A673 (cell line): Measurements from ENCODE around the gene LCLAT1.

Experiments used
- EZH2 ChIP-seq: fragments of 200-600 bp; sonication (generic); IDR thresholded peaks from 2 replicates; pipeline ENCODE4 v1.6.1; 2017; ENCODE audit warnings: borderline replicate concordance, low read depth, mild to moderate bottlenecking, mixed read lengths, antibody characterized with exemption, low read length; ENCODE audit not compliant: poor library complexity, severe bottlenecking
- TF ChIP-seq, protein P1 (sequence below): fragments of 300-800, 200-600 bp; sonication (generic); conservative IDR thresholded peaks from 2 replicates; pipeline ENCODE4 v1.5.1; 2017; ENCODE audit warnings: low read depth, mild to moderate bottlenecking, antibody characterized with exemption, low read length, moderate library complexity, mixed read lengths

DNA sequence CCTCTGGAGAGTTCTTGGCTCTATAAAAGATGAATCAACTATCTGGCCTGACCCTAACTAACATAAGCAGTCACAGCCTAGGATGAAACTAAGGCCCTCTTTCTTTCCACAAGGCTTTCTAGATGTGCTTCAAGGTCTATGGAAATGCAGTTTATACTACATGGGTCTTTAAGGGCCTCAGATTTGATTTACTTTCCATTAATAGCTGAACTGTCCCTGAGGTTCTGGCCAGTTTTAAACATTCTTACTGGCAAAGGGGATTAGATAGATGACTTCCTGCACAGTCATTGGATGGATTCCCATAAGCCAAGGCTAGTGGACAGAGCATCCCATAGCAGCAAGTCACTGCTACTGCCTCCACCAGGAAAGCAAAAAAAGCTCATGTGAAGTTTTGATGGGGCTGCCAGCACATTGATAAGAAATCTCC is 38.1 kb upstream of the LCLAT1 start:
- no peak for TF ChIP-seq EZH2
- TF ChIP-seq, protein P1, sequence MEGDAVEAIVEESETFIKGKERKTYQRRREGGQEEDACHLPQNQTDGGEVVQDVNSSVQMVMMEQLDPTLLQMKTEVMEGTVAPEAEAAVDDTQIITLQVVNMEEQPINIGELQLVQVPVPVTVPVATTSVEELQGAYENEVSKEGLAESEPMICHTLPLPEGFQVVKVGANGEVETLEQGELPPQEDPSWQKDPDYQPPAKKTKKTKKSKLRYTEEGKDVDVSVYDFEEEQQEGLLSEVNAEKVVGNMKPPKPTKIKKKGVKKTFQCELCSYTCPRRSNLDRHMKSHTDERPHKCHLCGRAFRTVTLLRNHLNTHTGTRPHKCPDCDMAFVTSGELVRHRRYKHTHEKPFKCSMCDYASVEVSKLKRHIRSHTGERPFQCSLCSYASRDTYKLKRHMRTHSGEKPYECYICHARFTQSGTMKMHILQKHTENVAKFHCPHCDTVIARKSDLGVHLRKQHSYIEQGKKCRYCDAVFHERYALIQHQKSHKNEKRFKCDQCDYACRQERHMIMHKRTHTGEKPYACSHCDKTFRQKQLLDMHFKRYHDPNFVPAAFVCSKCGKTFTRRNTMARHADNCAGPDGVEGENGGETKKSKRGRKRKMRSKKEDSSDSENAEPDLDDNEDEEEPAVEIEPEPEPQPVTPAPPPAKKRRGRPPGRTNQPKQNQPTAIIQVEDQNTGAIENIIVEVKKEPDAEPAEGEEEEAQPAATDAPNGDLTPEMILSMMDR = no peak
